Measurements from ENCODE around the gene PDIK1L. TPM values are rescaled to one million over a fixed set of nuclear protein-coding genes. Genes with fewer than 3 reads are reported as not detected.

The PDIK1L gene
- total RNA-seq, 1 donor from 2014 or later = 6.8 TPM

GRCh38 chr1:26119892-26120608 is 8.4 kb downstream of the PDIK1L start:
- no peak overlapping the region for H3K27ac Mint-ChIP-seq (ENCODE audit: unreplicated experiment)
- H3K27me3 Mint-ChIP-seq (ENCODE audit: low read depth) = no peaks in the 10 kb centered on the region
- no peak for TF ChIP-seq CTCF (IDR thresholded peaks at IDR 0.05)

GRCh38 chr1:26121854-26122773 is 10.5 kb downstream of the PDIK1L start:
- no peak for DNase-seq (ENCODE audit: low spot score)
- Mint-ChIP-seq H3K4me3 (ENCODE audit: unreplicated experiment) (no peak overlapping the region), H3K9me3 (ENCODE audit: low read depth) (no peaks in the 10 kb centered on the region), H3K27me3 (ENCODE audit: low read depth) (no peaks in the 10 kb centered on the region), H3K4me1 (ENCODE audit: low read depth) (peaks cover 13% of the 10 kb centered on the region), H3K36me3 (ENCODE audit: low read depth) (peaks cover 10% of the 10 kb centered on the region), H3K27ac (ENCODE audit: unreplicated experiment) (no peak overlapping the region)
- no peak for TF ChIP-seq CTCF (IDR thresholded peaks at IDR 0.05)

More at GRCh38 chr1:26119892-26120608, 8.4 kb downstream of the PDIK1L start:
- H3K4me3 Mint-ChIP-seq (ENCODE audit: unreplicated experiment) = no peak overlapping the region
- peaks cover 13% of the 10 kb centered on the region for H3K4me1 Mint-ChIP-seq (ENCODE audit: low read depth)
- H3K36me3 Mint-ChIP-seq (ENCODE audit: low read depth) = peaks cover 10% of the 10 kb centered on the region
- H3K9me3 Mint-ChIP-seq (ENCODE audit: low read depth) = no peaks in the 10 kb centered on the region
- no peak for DNase-seq (ENCODE audit: low spot score)

- TF ChIP-seq CTCF (IDR thresholded peaks at IDR 0.05) = no peak
- no peak for DNase-seq (ENCODE audit: low spot score)
- Mint-ChIP-seq H3K4me3 (ENCODE audit: unreplicated experiment) (no peak overlapping the region), H3K4me1 (ENCODE audit: low read depth) (peaks cover 13% of the 10 kb centered on the region), H3K27ac (ENCODE audit: unreplicated experiment) (no peak overlapping the region), H3K36me3 (ENCODE audit: low read depth) (peaks cover 7% of the 10 kb centered on the region), H3K27me3 (ENCODE audit: low read depth) (peaks cover 2% of the 10 kb centered on the region), H3K9me3 (ENCODE audit: low read depth) (no peaks in the 10 kb centered on the region)
Observed at GRCh38 chr1:26122988-26123973, 11.7 kb downstream of the PDIK1L start.

- Mint-ChIP-seq H3K4me3 (ENCODE audit: unreplicated experiment) (no peak overlapping the region), H3K27ac (ENCODE audit: unreplicated experiment) (no peak overlapping the region), H3K4me1 (ENCODE audit: low read depth) (peaks cover 11% of the 10 kb centered on the region), H3K36me3 (ENCODE audit: low read depth) (peaks cover 7% of the 10 kb centered on the region), H3K9me3 (ENCODE audit: low read depth) (no peaks in the 10 kb centered on the region), H3K27me3 (ENCODE audit: low read depth) (peaks cover 2% of the 10 kb centered on the region)
- DNase-seq (ENCODE audit: low spot score) = no peak
- TF ChIP-seq CTCF (IDR thresholded peaks at IDR 0.05) = no peak
Observed at GRCh38 chr1:26124418-26125331, 13.1 kb downstream of the PDIK1L start.

Data from chondrocyte (in vitro differentiated cells).